Neural progenitor cell (in vitro differentiated cells): ENCODE data around the gene COL26A1. TPM values are rescaled to one million over a fixed set of nuclear protein-coding genes. Genes with fewer than 3 reads are reported as not detected.

Source experiments
- DNase-seq: peaks from one replicate; pipeline ENCODE4 v3.0.0-alpha.2; 2016; ENCODE audit warnings: low spot score
- H2AFZ ChIP-seq: fragments of 200-600 bp; sonication (generic); replicated peaks from 2 replicates; pipeline ENCODE4 v1.6.1; 2016; ENCODE audit warnings: antibody characterized with exemption
- H3F3A ChIP-seq: fragments of 200-600 bp; sonication (generic); 2 replicates; pipeline ENCODE4 v1.6.1; 2016; ENCODE audit warnings: antibody characterized with exemption, low read depth
- H3K27ac ChIP-seq: fragments of 200-600 bp; sonication (generic); 2 replicates; pipeline ENCODE4 v1.5.1; 2016; ENCODE audit warnings: mild to moderate bottlenecking
- H3K27me3 ChIP-seq: fragments of 200-600 bp; sonication (generic); 2 replicates; pipeline ENCODE4 v1.6.1; 2016; ENCODE audit warnings: mild to moderate bottlenecking, moderate library complexity
- H3K36me3 ChIP-seq: fragments of 200-600 bp; sonication (generic); 2 replicates; pipeline ENCODE4 v1.5.1; 2016
- H3K4me1 ChIP-seq: fragments of 200-600 bp; sonication (generic); 2 replicates; pipeline ENCODE4 v1.6.1; 2016; ENCODE audit warnings: mixed run types
- H3K4me2 ChIP-seq: fragments of 200-600 bp; sonication (generic); 2 replicates; pipeline ENCODE4 v1.6.1; 2016
- H3K4me3 ChIP-seq: fragments of 200-600 bp; sonication (generic); 2 replicates; pipeline ENCODE4 v1.5.1; 2016
- H3K79me2 ChIP-seq: fragments of 200-600 bp; sonication (generic); 2 replicates; pipeline ENCODE4 v1.6.1; 2016; ENCODE audit warnings: low read depth
- H3K9ac ChIP-seq: fragments of 200-600 bp; sonication (generic); 2 replicates; pipeline ENCODE4 v1.6.1; 2016
- H3K9me3 ChIP-seq: fragments of 200-600 bp; sonication (generic); 2 replicates; pipeline ENCODE4 v1.5.1; 2016; ENCODE audit warnings: low read depth
- H4K20me1 ChIP-seq: fragments of 200-600 bp; sonication (generic); 2 replicates; pipeline ENCODE4 v1.6.1; 2016; ENCODE audit warnings: low read depth
- H3K27ac Mint-ChIP-seq: 3 replicates; pipeline ENCODE4 v1.8.0; 2021; ENCODE audit warnings: mixed read lengths
- H3K27me3 Mint-ChIP-seq: 2 replicates; pipeline ENCODE4 v1.8.0; 2022; ENCODE audit warnings: low read depth, mild to moderate bottlenecking, inconsistent platforms, moderate library complexity, mixed read lengths; ENCODE audit not compliant: insufficient read depth
- H3K36me3 Mint-ChIP-seq: 3 replicates; pipeline ENCODE4 v1.8.0; 2021; ENCODE audit warnings: mixed read lengths
- H3K4me1 Mint-ChIP-seq: 3 replicates; pipeline ENCODE4 v1.8.0; 2021; ENCODE audit warnings: mixed read lengths
- H3K4me3 Mint-ChIP-seq: 3 replicates; pipeline ENCODE4 v1.8.0; 2021; ENCODE audit warnings: mild to moderate bottlenecking, moderate library complexity, mixed read lengths
- H3K9me3 Mint-ChIP-seq: 3 replicates; pipeline ENCODE4 v1.8.0; 2020; ENCODE audit warnings: mixed read lengths
- EZH2 ChIP-seq: fragments of 200-600 bp; sonication (generic); IDR thresholded peaks from 2 replicates; pipeline ENCODE4 v1.6.1; 2017; ENCODE audit warnings: antibody characterized with exemption, mild to moderate bottlenecking, moderate library complexity
- EZH2phosphoT487 ChIP-seq: fragments of 200-600 bp; sonication (generic); IDR thresholded peaks from 2 replicates; pipeline ENCODE4 v1.6.1; 2017; ENCODE audit warnings: antibody characterized with exemption
- total RNA-seq: library from RNA; depleted of rRNA; stranded (reverse); fragments of >200 nt; gene quantifications from 2 replicates; pipeline ENCODE4 v1.2.3, GENCODE V29; 2015; ENCODE audit warnings: low replicate concordance
- TF ChIP-seq, protein P1 (sequence below): fragments of 200-600 bp; sonication (generic); IDR thresholded peaks from 2 replicates; pipeline ENCODE4 v1.5.1; 2017; ENCODE audit warnings: antibody characterized with exemption, mild to moderate bottlenecking

The COL26A1 gene
- total RNA-seq, 1 donor from 2014 or later = 26.7 TPM

DNA sequence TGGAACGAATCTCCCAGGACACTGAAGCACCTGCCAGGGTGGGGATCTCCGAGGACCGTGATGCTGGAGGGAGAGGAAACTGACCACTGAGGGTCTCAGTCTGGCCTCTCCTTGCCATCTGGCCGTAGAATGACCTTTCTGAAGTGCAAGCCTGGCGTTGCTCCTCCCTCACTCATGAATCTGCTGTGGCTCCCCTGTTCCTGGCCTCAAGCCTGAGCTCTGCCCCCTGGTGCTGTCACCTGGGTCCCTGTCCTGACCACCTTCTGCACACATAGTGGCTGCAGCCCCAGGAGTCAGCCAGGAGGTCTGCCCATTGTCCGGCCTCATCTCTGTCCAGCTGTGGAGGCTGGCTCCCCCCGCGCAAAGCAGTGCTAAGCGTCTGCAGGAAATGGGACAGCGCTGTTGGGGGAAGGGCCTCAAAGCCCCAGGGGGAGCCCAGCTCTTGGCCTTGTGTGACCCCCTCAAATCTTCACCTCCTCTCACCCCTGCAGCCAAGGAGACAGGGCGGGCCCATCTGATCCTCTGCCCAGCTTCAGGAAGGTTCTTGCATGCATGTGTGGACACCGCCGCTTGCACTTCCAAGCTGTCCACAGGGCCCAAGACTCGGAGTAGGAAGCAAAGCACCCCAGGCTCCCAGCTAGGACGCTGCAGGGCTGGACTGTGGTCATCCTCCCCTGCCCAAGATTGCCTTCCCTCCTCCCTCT lies 200.7 kb downstream of the COL26A1 start:
- Histone ChIP-seq H3K79me2 (no peaks in the 10 kb centered on the region), H3F3A (peaks cover 17% of the 10 kb centered on the region), H3K36me3 (no peaks in the 10 kb centered on the region), H3K27ac (no peak overlapping the region), H3K9me3 (no peaks in the 10 kb centered on the region), H3K4me3 (no peak overlapping the region), H4K20me1 (no peaks in the 10 kb centered on the region), H3K4me1 (no peaks in the 10 kb centered on the region), H3K27me3 (no peaks in the 10 kb centered on the region), H2AFZ (no peak overlapping the region), H3K4me2 (no peak overlapping the region), H3K9ac (no peak overlapping the region)
- H3K36me3 Mint-ChIP-seq = no peaks in the 10 kb centered on the region
- DNase-seq = no peak
- no peak overlapping the region for H3K27ac Mint-ChIP-seq
- TF ChIP-seq EZH2 = no peak
- no peak for TF ChIP-seq EZH2phosphoT487
- TF ChIP-seq, protein P1, sequence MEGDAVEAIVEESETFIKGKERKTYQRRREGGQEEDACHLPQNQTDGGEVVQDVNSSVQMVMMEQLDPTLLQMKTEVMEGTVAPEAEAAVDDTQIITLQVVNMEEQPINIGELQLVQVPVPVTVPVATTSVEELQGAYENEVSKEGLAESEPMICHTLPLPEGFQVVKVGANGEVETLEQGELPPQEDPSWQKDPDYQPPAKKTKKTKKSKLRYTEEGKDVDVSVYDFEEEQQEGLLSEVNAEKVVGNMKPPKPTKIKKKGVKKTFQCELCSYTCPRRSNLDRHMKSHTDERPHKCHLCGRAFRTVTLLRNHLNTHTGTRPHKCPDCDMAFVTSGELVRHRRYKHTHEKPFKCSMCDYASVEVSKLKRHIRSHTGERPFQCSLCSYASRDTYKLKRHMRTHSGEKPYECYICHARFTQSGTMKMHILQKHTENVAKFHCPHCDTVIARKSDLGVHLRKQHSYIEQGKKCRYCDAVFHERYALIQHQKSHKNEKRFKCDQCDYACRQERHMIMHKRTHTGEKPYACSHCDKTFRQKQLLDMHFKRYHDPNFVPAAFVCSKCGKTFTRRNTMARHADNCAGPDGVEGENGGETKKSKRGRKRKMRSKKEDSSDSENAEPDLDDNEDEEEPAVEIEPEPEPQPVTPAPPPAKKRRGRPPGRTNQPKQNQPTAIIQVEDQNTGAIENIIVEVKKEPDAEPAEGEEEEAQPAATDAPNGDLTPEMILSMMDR = no peak
- H3K9me3 Mint-ChIP-seq = no peaks in the 10 kb centered on the region
- H3K4me1 Mint-ChIP-seq = peaks cover 26% of the 10 kb centered on the region
- peaks cover 14% of the 10 kb centered on the region for H3K27me3 Mint-ChIP-seq
- H3K4me3 Mint-ChIP-seq = no peak overlapping the region

DNA sequence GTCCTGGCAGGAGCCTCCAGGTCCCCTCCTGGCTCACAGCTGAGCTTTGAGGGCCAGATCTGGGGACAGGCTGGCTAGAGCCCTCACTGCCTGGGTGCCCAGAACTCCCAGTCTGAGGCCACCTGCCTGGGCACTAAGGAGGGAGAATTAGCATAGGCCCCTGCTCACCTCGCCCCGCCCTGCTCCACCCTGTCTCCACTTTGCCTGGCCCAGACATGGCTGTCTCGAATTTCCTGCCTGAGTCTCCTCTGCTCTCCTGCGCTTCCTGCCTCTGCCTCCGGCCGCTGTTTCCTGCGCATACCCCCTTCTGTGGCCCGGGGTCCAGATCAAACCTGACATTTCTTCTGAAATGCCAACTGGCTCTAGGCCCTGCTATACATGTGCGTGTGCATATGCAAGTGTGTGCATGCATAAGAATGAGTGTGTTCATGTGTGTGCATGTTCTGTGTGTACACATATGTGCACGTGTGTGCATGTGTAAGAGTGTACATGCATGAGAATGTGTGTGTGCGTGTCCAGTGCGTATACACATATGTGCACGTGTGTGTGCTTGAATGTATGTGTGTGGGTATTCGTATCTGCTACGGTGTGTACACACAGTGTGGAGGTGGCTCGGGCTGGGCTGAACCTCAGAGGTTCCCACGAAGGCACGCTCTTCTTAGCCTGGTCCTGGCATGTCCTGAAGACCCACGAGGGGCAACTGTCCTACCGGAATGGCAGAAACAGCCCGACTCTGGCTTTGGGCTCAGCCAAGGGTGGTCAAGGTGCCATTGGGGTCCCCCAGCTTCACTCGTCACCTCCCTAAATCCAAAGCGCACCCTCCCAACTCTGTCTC lies 201.5 kb downstream of the COL26A1 start:
- H2AFZ ChIP-seq = no peak overlapping the region
- TF ChIP-seq EZH2 (no peak), EZH2phosphoT487 (no peak)
- TF ChIP-seq, protein P1 = no peak

DNA sequence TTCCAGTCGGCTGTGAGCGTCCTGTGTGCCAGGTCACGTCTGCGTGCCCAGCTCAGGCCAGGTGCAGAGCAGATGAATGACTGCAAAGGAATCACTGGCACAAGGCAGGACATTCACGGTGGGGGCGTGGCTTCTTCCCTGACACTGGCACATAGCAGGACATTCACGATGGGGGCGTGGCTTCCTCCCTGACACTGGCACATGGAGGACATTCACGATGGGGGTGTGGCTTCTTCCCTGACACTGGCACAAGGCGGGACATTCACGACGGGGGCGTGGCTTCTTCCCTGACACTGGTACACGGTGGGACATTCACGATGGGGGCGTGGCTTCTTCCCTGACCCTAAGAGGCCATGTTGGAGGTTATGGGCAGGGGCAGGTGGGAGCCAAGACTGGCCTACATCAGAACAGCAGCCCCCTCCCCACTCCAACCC lies 202.1 kb downstream of the COL26A1 start:
- peaks cover 4% of the 10 kb centered on the region for H3K9me3 ChIP-seq
- H3K9me3 Mint-ChIP-seq = peaks cover 3% of the 10 kb centered on the region
- H4K20me1 ChIP-seq = no peaks in the 10 kb centered on the region
- H3K4me2 ChIP-seq = no peak overlapping the region
- H3K4me1 Mint-ChIP-seq = peaks cover 14% of the 10 kb centered on the region
- no peak overlapping the region for H3K9ac ChIP-seq
- TF ChIP-seq, protein P1 = no peak
- TF ChIP-seq EZH2phosphoT487 = no peak
- TF ChIP-seq EZH2 = no peak
- H3F3A ChIP-seq = peaks cover 17% of the 10 kb centered on the region
- no peak overlapping the region for H3K4me3 Mint-ChIP-seq
- no peak overlapping the region for H3K4me3 ChIP-seq
- no peaks in the 10 kb centered on the region for H3K79me2 ChIP-seq
- no peak overlapping the region for H2AFZ ChIP-seq
- no peaks in the 10 kb centered on the region for H3K27me3 ChIP-seq
- no peaks in the 10 kb centered on the region for H3K36me3 Mint-ChIP-seq
- no peak overlapping the region for H3K27ac Mint-ChIP-seq
- no peaks in the 10 kb centered on the region for H3K4me1 ChIP-seq
- H3K27ac ChIP-seq = no peak overlapping the region
- peaks cover 14% of the 10 kb centered on the region for H3K27me3 Mint-ChIP-seq
- DNase-seq = peak; percentile 80
- H3K36me3 ChIP-seq = no peaks in the 10 kb centered on the region

More for the DNA sequence above, 201.5 kb downstream of the COL26A1 start:
- no peak overlapping the region for H3K4me3 Mint-ChIP-seq
- H3K4me1 ChIP-seq = no peaks in the 10 kb centered on the region
- no peaks in the 10 kb centered on the region for H3K36me3 ChIP-seq
- no peaks in the 10 kb centered on the region for H3K9me3 ChIP-seq
- peak overlapping the region; percentile 18 for H3K4me2 ChIP-seq
- H3K4me1 Mint-ChIP-seq = peaks cover 20% of the 10 kb centered on the region
- DNase-seq = no peak
- H3K27me3 ChIP-seq = no peaks in the 10 kb centered on the region
- H4K20me1 ChIP-seq = no peaks in the 10 kb centered on the region
- H3K27ac ChIP-seq = no peak overlapping the region
- no peak overlapping the region for H3K4me3 ChIP-seq
- H3K36me3 Mint-ChIP-seq = no peaks in the 10 kb centered on the region
- H3K9me3 Mint-ChIP-seq = no peaks in the 10 kb centered on the region
- no peaks in the 10 kb centered on the region for H3K79me2 ChIP-seq
- peaks cover 17% of the 10 kb centered on the region for H3F3A ChIP-seq
- H3K27ac Mint-ChIP-seq = peak overlapping the region; percentile 24
- H3K9ac ChIP-seq = no peak overlapping the region
- peaks cover 14% of the 10 kb centered on the region for H3K27me3 Mint-ChIP-seq
